HG03558 (cell line): ENCODE data around the gene NPC1L1.

Experiments
- ATAC-seq: cut with Tn5 transposase; IDR thresholded peaks from one replicate; pipeline ENCODE4 v1.9.1; 2021; ENCODE audit warnings: moderate number of reproducible peaks; ENCODE audit not compliant: unreplicated experiment; ENCODE audit errors: extremely low read depth

Gene NPC1L1

GRCh38 chr7:44538798-44539668 is 2.1 kb downstream of the NPC1L1 start:
- ATAC-seq = no peak

DNA sequence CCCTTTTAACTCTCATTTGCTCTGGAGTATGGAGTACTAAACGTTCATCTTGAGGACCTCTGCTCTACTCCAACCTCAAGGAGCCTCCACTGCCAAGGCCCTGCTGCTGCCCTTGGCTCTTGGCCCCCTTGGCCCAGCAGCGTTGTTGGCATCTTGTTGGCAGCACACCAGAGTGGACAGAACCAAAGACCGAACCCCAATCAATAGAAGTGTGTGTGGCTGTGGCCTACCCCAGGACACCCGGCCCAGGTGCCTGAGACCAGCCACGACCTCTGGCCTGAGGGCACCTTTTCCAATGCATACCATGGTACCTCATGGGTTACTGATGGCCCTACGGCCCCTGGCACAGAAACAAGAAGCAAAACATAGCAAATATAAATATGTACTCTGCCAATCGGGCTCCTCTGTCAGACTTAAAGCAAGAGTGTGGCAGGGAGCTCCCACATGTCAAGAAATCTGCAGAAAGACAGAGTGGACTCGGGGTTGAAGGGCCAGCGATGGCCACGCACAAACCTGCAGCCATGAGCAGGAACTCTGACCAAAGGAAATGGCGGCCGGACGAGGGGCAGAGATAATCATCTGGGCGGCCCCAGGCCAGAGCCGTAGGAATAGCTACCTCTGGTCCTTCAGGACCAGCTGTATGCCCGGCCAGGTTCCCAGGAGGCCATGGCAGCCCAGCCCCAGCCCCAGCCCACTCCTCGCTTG is 2.9 kb downstream of the NPC1L1 start:
- ATAC-seq = no peak

DNA sequence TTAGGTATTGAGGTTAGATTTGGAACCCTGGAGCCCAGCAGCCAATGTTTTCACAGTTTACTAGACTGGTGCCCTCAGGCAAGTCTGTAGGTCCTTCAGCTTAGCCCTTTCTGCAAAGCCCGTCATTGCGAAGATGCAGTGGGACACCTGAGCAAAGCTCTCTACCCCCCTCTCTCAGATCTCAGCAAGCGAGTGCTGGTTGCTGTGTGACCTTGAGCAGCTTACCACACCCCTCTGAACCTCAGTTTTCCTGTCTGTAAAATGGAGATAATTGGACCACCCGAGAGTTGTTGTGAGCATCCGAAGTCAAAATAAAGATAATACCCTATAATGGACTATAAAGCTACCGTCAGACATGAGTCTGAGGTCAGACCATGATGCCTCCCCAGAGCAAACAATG is 3.7 kb downstream of the NPC1L1 start:
- no peak for ATAC-seq

GRCh38 chr7:44536090-44536489 is 5.0 kb downstream of the NPC1L1 start:
- no peak for ATAC-seq

DNA sequence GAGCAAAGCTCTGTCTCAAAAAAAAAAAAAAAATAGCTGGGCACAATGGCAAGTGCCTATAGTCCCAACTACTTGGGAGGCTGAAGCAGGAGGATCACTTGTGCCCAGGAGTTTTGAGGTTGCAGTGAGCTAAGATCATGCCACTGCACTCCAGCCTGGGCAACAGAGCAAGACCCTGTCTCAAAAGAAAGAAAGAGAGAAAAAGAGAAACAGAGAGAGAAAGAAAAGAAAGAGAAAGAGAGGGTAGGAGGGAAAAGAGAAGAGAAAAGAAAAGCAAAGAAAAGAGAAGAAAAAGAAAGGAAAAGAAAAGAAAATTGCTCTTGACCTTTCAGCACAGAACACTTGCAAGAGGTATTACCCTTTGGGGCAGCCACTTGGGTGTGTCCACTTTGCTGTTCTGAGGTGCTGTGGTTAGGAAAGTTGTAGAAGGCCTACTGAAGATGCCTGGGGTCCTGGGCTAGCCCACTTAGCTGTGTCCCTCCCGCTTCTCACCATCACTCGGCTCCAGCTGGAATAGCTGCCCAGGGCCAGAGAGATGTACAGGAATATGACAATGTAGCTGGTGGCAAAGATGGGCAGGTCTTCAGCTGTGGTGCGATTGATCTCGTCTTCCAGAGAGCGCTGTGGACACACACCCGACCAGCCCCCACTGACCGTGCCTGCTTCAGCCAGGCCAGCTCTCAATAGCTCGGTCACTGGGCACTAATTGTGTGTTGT is 5.6 kb downstream of the NPC1L1 start:
- ATAC-seq = no peak

DNA sequence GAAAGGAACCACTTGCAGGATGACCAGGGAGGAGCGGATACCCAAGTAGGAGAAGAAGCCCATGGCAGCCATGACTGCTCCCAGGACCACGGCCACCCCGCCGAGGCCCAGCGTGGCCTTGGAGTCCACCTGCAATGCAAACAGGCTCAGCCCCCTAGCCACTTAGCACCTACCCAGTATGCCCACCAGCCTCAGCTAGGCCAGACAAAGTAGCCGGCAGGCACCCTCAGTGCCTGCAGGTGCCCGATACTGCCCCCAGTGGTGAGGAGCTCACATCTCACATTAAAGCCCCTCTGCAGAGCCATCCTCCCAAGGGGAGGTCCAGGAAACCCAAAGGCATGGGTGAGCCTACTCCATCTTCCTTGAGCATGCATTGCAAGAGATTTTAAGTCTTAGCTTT is 6.6 kb downstream of the NPC1L1 start:
- ATAC-seq = no peak

- ATAC-seq = no peak
These were observed 7.0 kb downstream of the NPC1L1 start for GRCh38 chr7:44534087-44534486.

GRCh38 chr7:44533301-44534055 is 7.7 kb downstream of the NPC1L1 start:
- ATAC-seq = no peak

- no peak for ATAC-seq
These were observed 9.4 kb downstream of the NPC1L1 start for GRCh38 chr7:44531421-44532380.

DNA sequence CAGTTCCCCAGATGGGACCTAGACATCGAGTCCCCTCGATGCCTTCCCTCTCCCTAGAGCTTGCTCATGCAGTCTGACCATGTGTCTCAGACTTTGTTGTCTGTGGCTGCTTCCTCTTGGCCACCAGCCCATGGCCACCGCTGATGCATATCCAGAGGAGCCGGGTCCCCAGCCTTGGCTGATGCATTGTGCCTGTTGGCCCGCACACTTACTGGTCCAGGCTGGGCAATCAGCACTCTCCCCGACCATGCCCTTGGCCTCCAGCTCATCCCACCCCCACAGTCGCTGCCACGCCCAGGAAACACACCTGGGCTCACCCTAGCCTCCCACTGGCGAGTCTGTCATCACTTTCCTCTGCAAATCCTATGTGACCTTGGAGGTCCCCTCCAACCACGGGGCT is 10.1 kb downstream of the NPC1L1 start:
- no peak for ATAC-seq

DNA sequence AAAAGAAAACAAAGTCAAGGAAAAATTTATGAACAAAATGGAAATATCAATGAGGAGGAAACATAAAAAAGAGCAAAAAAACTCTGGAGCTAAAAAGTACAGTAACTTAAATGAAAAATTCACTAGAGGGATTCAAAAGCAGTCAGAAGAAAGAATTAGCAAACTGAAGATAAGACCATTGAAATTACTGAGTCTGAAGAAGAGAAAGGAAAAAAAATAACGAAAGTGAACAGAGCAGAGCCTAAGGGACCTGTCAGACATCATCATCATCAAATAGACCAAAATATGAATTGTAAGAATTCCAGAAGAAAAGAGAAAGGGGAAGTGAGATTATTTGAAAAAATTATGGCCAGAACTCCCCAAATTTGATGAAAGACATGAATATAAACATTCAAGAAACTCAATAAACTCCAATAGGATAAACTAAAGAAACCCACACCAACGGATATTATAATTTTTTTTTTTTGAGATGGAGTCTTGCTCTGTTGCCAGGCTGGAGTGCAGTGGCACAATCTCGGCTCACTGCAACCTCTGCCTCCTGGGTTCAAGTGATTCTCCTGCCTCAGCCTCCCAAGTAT is 16.2 kb downstream of the NPC1L1 start:
- no peak for ATAC-seq

- no peak for ATAC-seq
These were observed 18.8 kb downstream of the NPC1L1 start for GRCh38 chr7:44522315-44522714.

GRCh38 chr7:44521347-44522095 is 19.6 kb downstream of the NPC1L1 start:
- ATAC-seq = no peak

GRCh38 chr7:44520574-44520973 is 20.6 kb downstream of the NPC1L1 start:
- no peak for ATAC-seq

DNA sequence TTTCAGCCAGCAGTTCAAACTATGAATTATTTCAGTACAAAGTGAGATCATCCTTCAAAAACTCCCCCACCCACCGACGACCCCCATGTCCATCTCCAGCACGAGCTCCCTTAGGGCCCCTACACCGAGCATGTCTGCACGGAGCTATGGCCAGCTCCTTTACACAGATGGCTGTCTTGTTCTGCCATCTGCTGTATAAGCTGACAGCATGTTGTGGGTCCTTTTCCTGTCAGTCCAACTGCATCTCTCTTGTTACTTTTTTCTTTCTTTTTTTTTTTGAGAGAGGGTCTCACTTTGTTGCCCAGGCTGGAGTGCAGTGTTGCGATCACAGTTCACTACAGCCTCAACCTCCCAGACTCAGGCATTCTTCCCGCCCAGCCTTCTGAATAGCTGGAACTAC is 21.6 kb downstream of the NPC1L1 start:
- ATAC-seq = no peak

- no peak for ATAC-seq
These were observed 22.4 kb downstream of the NPC1L1 start for GRCh38 chr7:44518761-44519160.

DNA sequence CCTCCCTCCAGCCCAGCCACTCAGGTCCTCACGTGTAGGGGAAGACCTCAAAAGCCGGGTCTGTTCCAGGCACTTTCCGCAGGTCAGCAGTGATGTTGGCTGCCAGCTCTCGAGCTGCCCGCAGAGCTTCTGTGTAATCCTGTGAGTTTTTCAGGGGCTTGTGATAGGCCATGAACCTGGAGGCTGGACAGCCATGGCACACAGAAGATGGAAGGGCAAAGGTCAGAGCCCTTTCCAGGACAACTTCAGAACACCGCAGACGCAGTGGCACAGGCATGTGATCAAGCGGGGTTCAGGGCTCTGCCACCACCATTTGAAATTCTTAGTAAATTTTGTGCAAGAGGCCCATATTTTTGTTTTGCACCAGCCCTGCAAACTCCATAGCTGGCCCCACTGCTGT is 24.0 kb downstream of the NPC1L1 start:
- no peak for ATAC-seq

- no peak for ATAC-seq
These were observed 25.4 kb downstream of the NPC1L1 start for GRCh38 chr7:44515590-44516268.
